Stimulated activated CD8-positive, alpha-beta memory T cell treated with anti-CD3 and anti-CD28 coated beads, Interleukin-7, amount 100 ng/mL, for 48 hours (primary cell): Measurements from ENCODE around the gene CFTR.
"Not testable (repeated sequence)": the region's sequence is repeated elsewhere in the genome, so short reads cannot be mapped to it uniquely, and the experiment has no call there.

Experiments used
- DNase-seq, 2 donors: peaks; one replicate each; pipeline ENCODE4 v3.0.0-alpha.2; 2020; ENCODE audit warnings: low read depth in 1 of 2; ENCODE audit errors: extremely low read depth in 1 of 2

CFTR gene

GRCh38 chr7:117683430-117684175 lies 203.8 kb downstream of the CFTR start:
- no peak for DNase-seq

GRCh38 chr7:117685795-117686194 lies 206.0 kb downstream of the CFTR start:
- DNase-seq: no peak

GRCh38 chr7:117686311-117686935 lies 206.6 kb downstream of the CFTR start:
- DNase-seq: no peak

- DNase-seq: no peak
These were observed 208.3 kb downstream of the CFTR start for GRCh38 chr7:117688126-117688525.

GRCh38 chr7:117689406-117689805 lies 209.6 kb downstream of the CFTR start:
- no peak for DNase-seq

GRCh38 chr7:117690147-117690546 lies 210.3 kb downstream of the CFTR start:
- DNase-seq: no peak

GRCh38 chr7:117692338-117692737 lies 212.5 kb downstream of the CFTR start:
- no peak for DNase-seq

- DNase-seq: no peak
These were observed 218.2 kb downstream of the CFTR start for GRCh38 chr7:117698018-117698417.

GRCh38 chr7:117704063-117704462 lies 224.2 kb downstream of the CFTR start:
- DNase-seq: no peak

- DNase-seq: no peak
These were observed 225.8 kb downstream of the CFTR start for GRCh38 chr7:117705630-117706029.

GRCh38 chr7:117706210-117706609 lies 226.4 kb downstream of the CFTR start:
- DNase-seq: no peak

GRCh38 chr7:117707080-117707479 lies 227.3 kb downstream of the CFTR start:
- no peak for DNase-seq

- DNase-seq: not testable (repeated sequence)
These were observed 228.3 kb downstream of the CFTR start for GRCh38 chr7:117708173-117708572.

GRCh38 chr7:117711556-117711955 lies 231.7 kb downstream of the CFTR start:
- DNase-seq: no peak

GRCh38 chr7:117715784-117716445 lies 236.1 kb downstream of the CFTR start:
- no peak for DNase-seq

- no peak for DNase-seq
These were observed 237.0 kb downstream of the CFTR start for GRCh38 chr7:117716707-117717299.

- no peak for DNase-seq
These were observed 237.5 kb downstream of the CFTR start for GRCh38 chr7:117717357-117717756.
